Measurements from ENCODE around the gene ZCCHC2. TPM values are rescaled to one million over a fixed set of nuclear protein-coding genes. Genes with fewer than 3 reads are reported as not detected.

The ZCCHC2 gene
- total RNA-seq, 1 donor from 2014 or later: 18.3 TPM

DNA sequence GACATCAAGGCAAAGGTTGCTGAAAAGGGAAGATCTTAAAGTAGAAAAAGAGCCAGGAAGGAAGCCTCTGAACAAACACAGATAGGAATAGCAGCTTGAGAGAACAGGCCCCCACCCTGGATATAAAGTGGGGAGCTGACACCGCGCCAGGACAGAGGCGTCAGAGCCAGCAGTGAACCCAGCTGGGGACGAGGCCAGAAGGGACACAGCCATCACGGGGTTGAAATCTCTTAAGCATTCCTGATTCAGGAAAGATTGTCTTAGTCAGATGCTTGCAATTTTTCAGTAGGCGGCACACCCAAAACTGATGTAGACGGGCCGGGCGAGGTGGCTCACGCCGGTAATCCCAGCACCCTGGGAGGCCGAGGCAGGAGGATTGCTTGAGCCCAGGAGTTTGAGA, 98.7 kb downstream of the ZCCHC2 start:
- Mint-ChIP-seq H3K9me3 (no peaks in the 10 kb centered on the region), H3K4me1 (peaks cover 8% of the 10 kb centered on the region), H3K36me3 (no peaks in the 10 kb centered on the region), H3K4me3 (no peak overlapping the region), H3K27me3 (ENCODE audit: low read depth) (peaks cover 4% of the 10 kb centered on the region), H3K27ac (no peak overlapping the region)
- no peak for TF ChIP-seq CTCF (IDR thresholded peaks at IDR 0.05; ENCODE audit: unreplicated experiment)
- no peak for DNase-seq (ENCODE audit: low spot score in 2 of 2, unreplicated experiment in 2 of 2)

GRCh38 chr18:62625019-62625418, 102.2 kb downstream of the ZCCHC2 start:
- H3K27me3 Mint-ChIP-seq (ENCODE audit: low read depth): no peaks in the 10 kb centered on the region
- H3K27ac Mint-ChIP-seq: no peak overlapping the region
- peaks cover 8% of the 10 kb centered on the region for H3K4me1 Mint-ChIP-seq

More at GRCh38 chr18:62625019-62625418, 102.2 kb downstream of the ZCCHC2 start:
- H3K9me3 Mint-ChIP-seq: peaks cover 8% of the 10 kb centered on the region
- H3K36me3 Mint-ChIP-seq: no peaks in the 10 kb centered on the region
- no peak for TF ChIP-seq CTCF (IDR thresholded peaks at IDR 0.05; ENCODE audit: unreplicated experiment)
- H3K4me3 Mint-ChIP-seq: no peak overlapping the region
- DNase-seq (ENCODE audit: low spot score in 2 of 2, unreplicated experiment in 2 of 2): no peak

Other genes with a start within 250 kb of the ZCCHC2 start
- gene TNFRSF11A, start 197.7 kb upstream of the ZCCHC2 start, total RNA-seq: 0.38 to 0.89 TPM (median 0.83 TPM) in 3 replicates
- gene PHLPP1, start 192.5 kb downstream of the ZCCHC2 start, total RNA-seq: 20.4 to 21.2 TPM (median 21.2 TPM) in 3 replicates